HG02938 (cell line): Measurements from ENCODE around the gene COL26A1.

ENCODE experiments used
- ATAC-seq: cut with Tn5 transposase; IDR thresholded peaks from one replicate; pipeline ENCODE4 v1.9.1; 2021; ENCODE audit warnings: mild to moderate bottlenecking, moderate library complexity; ENCODE audit not compliant: unreplicated experiment

COL26A1 gene

GRCh38 chr7:101563198-101563901 lies 200.7 kb downstream of the COL26A1 start:
- ATAC-seq = no peak

GRCh38 chr7:101563943-101564777 lies 201.5 kb downstream of the COL26A1 start:
- ATAC-seq = no peak

DNA sequence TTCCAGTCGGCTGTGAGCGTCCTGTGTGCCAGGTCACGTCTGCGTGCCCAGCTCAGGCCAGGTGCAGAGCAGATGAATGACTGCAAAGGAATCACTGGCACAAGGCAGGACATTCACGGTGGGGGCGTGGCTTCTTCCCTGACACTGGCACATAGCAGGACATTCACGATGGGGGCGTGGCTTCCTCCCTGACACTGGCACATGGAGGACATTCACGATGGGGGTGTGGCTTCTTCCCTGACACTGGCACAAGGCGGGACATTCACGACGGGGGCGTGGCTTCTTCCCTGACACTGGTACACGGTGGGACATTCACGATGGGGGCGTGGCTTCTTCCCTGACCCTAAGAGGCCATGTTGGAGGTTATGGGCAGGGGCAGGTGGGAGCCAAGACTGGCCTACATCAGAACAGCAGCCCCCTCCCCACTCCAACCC lies 202.1 kb downstream of the COL26A1 start:
- ATAC-seq = no peak

- ATAC-seq = no peak
Observed at GRCh38 chr7:101565601-101566209, 203.0 kb downstream of the COL26A1 start.

- ATAC-seq = no peak
Observed at GRCh38 chr7:101567230-101567629, 204.6 kb downstream of the COL26A1 start.

DNA sequence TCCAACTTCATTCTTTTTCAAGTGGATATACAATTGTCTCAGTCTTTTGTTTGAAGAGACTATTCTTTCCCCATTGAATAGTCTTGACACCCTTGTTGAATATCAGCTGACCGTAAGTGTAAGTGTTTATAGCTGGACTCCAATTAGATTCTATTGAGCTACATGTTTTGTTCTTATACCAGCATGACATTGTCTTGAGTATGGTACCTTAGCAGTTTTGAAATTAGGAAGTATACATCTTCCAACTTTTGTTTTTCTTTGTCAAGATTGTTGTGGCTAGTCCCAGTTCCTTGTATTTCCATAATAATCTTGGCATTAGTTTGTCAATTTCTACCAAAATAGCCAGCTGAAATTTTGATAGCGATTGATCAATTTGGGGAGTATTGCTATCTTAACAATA lies 209.5 kb downstream of the COL26A1 start:
- ATAC-seq = no peak

DNA sequence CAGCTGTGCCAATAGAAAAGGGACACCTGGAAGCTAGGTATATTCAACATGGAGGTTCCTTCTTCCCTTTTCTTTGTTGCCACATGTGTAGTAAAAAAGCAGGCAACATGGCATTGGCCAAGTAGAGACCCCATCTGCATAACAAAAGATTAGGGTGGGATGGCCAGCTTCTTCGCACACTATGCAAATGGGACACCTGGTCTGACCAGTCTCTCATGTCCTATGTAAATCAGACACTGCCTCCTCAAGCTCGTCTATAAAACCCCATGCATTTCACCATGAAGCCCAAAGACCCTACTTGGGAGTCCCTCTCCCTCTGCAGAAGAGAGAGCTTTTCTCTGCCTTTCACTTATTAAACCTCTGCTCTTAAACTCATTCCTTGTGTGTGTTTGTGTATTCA lies 212.5 kb downstream of the COL26A1 start:
- ATAC-seq = no peak

DNA sequence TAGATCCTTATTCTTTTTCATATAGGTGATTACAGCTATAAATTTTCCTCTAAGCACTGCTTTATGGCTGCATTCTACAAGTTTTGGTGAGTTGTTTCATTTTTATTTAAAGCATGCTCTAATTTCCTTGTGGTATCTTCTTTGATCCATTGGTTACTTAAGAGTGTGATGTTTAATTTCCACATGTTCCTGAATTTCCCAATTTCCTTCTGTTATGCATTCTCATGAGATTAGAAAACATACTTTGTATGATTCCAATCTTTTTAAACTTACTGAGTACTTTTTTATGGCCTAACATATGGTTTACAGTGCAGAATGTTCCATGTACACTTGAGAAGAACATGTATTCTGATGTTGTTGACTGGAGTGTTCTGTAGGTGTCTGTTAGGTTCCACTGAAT lies 213.0 kb downstream of the COL26A1 start:
- ATAC-seq = no peak

GRCh38 chr7:101576998-101577397 lies 214.3 kb downstream of the COL26A1 start:
- ATAC-seq = no peak

DNA sequence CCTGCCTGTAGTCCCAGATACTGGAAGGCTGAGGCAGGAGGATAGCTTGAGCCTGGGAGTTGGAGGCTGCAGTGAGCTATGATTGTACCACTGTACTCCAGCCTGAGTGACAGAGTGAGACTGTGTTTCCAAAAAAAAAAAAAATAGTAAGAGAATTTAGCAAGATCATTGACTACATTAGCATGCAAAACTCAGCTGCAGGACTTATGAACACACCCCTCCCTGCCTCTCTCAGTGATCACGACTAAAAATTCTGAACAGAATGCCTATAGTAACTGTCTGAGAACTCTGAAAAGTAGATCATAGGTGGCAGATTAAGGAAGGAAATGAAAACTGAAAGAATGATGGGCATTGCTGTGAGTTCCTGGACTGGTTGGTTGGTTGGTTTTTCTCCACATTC lies 215.9 kb downstream of the COL26A1 start:
- no peak for ATAC-seq

GRCh38 chr7:101580596-101580995 lies 217.9 kb downstream of the COL26A1 start:
- no peak for ATAC-seq

GRCh38 chr7:101581891-101582290 lies 219.2 kb downstream of the COL26A1 start:
- no peak for ATAC-seq

- no peak for ATAC-seq
Observed at GRCh38 chr7:101582971-101583370, 220.3 kb downstream of the COL26A1 start.

DNA sequence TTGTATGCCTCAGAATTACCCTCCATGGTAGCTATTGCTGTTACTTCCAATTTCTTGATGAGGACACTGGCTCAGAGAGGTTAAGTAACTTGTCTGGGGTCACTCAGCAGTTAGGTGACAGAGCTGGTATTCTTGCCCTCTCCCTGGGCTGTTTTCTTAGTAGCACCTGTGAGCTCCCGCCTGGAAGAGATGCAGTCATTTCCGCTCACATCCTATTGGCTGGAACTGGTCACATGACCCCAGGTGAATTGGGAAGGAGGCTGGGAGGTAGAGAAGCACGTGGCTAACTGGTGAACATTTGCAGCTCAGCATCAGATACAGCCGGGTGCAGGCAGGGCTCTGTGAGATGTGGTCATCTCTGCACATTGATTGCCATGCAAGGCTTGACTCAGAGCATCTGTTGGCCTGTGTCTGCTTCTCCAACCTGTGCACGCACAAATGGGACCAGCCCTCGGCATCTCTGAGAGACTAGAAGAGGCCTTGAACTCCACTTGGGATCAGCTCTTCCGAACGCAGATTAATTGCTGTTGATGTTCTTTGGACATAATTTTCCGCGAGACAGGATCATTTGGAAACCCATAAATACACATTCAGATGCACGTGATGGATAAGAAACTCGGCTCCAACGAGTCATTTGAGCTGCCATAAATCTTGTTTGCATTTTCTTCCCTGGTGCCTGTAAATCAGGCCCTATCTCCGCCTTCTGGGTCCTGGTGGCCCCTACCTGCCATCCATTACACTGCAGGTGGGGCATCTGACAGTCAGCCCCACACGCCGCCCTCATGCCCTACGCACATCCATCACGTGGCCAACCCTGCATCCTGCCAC lies 223.6 kb downstream of the COL26A1 start:
- no peak for ATAC-seq

DNA sequence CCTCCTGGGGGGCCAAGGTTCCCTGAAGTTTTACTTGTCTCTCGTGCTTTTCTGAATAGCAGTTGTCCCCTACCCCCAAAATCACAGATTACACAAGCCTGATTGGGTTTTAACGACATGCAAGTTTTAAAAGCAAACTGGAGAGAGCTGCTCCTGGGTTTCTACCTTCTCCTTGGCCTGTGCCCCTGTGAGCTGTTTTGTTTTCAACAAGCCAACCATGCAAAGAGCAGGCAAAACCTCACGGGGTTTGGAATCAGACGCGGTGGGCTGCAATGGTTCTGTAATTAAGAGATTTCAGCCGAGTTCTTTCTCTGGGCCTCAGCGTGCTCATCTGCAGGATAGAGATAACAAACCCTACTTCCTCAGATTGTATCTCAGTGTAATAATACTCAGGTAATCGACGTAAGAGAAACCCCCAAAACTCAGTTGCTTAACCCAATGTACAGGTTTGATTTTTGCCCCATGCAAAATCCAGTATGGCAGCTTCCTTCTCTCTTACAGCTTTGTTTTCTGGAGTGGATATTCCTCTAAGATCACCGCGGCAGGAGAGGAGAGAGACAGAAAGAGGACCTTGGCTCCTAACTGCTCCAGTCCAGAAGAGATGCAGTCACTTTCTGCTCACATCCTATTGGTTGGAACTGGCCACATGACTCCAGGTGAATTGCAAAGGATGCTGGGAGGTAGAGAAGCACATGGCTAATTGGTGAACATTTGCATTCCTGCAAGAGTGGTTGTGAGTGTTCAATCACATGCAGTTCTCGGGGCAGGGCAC lies 224.4 kb downstream of the COL26A1 start:
- ATAC-seq = no peak

DNA sequence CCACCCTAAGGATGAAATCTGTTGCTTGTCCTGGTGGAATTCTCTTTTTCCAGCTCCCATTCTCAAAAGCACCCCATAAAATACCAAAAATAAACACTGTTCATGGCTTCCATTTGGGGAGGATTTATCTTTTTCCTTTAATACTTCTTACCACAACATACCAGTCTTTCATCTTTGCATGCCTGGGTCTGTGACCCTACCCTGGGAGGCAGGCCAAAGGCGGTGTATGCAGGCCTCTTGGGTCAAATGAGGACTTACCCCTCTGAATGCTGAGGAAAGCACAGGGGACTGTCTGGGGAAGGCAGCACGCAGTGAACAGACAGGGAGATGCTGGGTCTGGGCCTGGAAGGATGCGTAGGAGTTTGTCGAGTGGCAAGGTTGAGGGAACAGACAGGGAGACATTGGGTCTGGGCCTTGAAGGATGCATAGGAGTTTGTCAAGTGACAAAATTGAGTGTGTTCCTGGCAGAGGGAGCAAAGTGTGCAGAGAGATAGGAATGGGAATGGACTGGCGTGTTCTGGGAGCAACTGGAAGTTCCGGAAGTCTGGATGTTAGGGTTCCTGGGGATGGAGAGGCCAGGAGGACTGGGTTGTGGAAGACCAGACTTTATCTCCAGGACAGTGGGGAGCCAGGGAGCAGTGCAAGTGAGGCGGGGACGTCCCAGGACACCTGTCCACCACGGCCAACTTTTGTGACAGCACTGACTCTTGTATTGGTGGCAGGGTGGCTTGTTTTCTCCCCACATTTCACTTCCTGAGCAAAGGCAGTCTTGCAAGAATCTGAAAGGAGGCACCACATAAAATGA lies 225.7 kb downstream of the COL26A1 start:
- ATAC-seq = no peak

GRCh38 chr7:101589052-101589451 lies 226.4 kb downstream of the COL26A1 start:
- ATAC-seq = no peak

DNA sequence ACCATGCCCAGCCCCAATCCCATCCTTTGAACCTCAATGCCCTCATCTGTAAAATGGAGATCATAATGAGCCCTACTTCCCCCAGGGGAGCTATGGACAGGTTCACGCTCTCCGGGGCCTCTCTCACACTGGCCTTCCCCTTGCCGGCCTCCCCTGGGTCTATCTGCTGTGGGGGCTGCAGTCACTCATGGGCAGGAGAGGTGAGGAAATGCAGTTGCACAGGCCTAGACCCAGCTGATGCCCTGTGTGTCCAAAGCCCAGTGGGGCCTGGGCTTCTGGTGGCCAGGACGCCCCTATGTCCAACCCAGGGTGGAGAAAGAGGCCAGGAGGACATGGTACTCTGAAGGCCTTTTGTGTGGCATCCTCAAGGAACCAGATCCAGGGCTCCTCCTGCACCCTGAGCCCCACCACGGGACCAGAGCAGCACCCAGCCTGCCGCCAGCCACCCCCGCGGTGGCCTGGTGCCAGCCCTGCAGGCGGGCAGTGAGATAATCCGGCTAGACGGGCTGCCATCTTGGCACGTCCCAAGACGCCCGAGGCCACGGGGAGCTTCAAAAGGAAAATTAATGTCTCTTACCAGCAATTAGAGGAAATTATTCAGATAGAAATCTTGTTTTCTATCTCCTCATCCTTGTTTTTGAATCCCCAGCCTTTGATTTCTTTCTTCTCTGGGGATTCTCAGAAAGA lies 227.4 kb downstream of the COL26A1 start:
- no peak for ATAC-seq
